ENCODE data around the gene DENND2C. TPM values are rescaled to one million over a fixed set of nuclear protein-coding genes. Genes with fewer than 3 reads are reported as not detected.

DENND2C gene
- total and polyA plus RNA-seq, 12 donors: 1.3 to 5.2 (median 3.3) TPM

- no peaks in the 10 kb centered on the region for H3K36me3 ChIP-seq
- no peaks in the 10 kb centered on the region for H3K9me3 ChIP-seq
- H3K4me3 ChIP-seq: no peak overlapping the region
- DNase-seq: no peak
- no peaks in the 10 kb centered on the region for H3K4me1 ChIP-seq
- WGBS, 2 donors: 89 to 91% methylated on average over 7 of the region's 7 CpGs
- no peaks in the 10 kb centered on the region for H3K27me3 ChIP-seq
- intact Hi-C loops (cut with DNase I): no loop called here
- TF ChIP-seq CTCF (IDR thresholded peaks at IDR 0.05): no peak
- no peak overlapping the region for H3K27ac ChIP-seq
- ATAC-seq: no peak
Observed at GRCh38 chr1:114536043-114536442, 133.8 kb downstream of the DENND2C start.

GRCh38 chr1:114535401-114535800 lies 134.4 kb downstream of the DENND2C start:
- 65 to 67% methylated on average over 1 of the region's 1 CpG for WGBS, 2 donors
- Histone ChIP-seq H3K9me3 (no peaks in the 10 kb centered on the region), H3K27ac (no peak overlapping the region), H3K4me3 (no peak overlapping the region), H3K27me3 (no peaks in the 10 kb centered on the region), H3K4me1 (no peaks in the 10 kb centered on the region), H3K36me3 (no peaks in the 10 kb centered on the region)
- intact Hi-C loops (cut with DNase I): no loop called here
- DNase-seq (no peak), ATAC-seq (no peak)
- TF ChIP-seq CTCF (IDR thresholded peaks at IDR 0.05): no peak

Other genes with a start within 250 kb of the DENND2C start
- 10 to 100 TPM; 13.6 to 28.7 (median 21.4) TPM for gene TRIM33, start 158.8 kb downstream of the DENND2C start, total RNA-seq
- gene TRIM33, start 158.8 kb downstream of the DENND2C start, polyA plus RNA-seq: 10 to 100 TPM in 1 of 2 donors, 1 to 10 TPM in 1; 3.5 to 13.2 TPM
- 10 to 100 TPM; 26.9 to 52.6 (median 36.4) TPM for gene BCAS2, start 88.4 kb downstream of the DENND2C start, total RNA-seq
- gene BCAS2, start 88.4 kb downstream of the DENND2C start, polyA plus RNA-seq: 10 to 100 TPM in 1 of 2 donors, 1 to 10 TPM in 1; 9.6 to 35.5 TPM
- gene AMPD1, start 25.5 kb upstream of the DENND2C start, total RNA-seq: under 1 TPM in 1 of 10 donors, not detected in 9; 0.59 TPM
- gene AMPD1, start 25.5 kb upstream of the DENND2C start, polyA plus RNA-seq: not detected
- 10 to 100 TPM in 2 of 10 donors, 1 to 10 TPM in 8; 6.2 to 17.2 (median 8.6) TPM for gene NRAS, start 46.7 kb upstream of the DENND2C start, total RNA-seq
- gene NRAS, start 46.7 kb upstream of the DENND2C start, polyA plus RNA-seq: 10 to 100 TPM in 1 of 2 donors, 1 to 10 TPM in 1; 6.2 to 10.0 TPM
- gene CSDE1, start 87.9 kb upstream of the DENND2C start, total RNA-seq: 1,000 to 10,000 TPM in 1 of 10 donors, 100 to 1,000 TPM in 9; 720 to 1,012 (median 916) TPM
- 100 to 1,000 TPM; 137 to 233 TPM for gene CSDE1, start 87.9 kb upstream of the DENND2C start, polyA plus RNA-seq
- 10 to 100 TPM; 20.8 to 38.2 (median 31.3) TPM for gene SIKE1, start 110.6 kb upstream of the DENND2C start, total RNA-seq
- 10 to 100 TPM; 26.6 to 32.6 TPM for gene SIKE1, start 110.6 kb upstream of the DENND2C start, polyA plus RNA-seq
- gene SYCP1, start 184.8 kb upstream of the DENND2C start, total RNA-seq: not detected
- gene SYCP1, start 184.8 kb upstream of the DENND2C start, polyA plus RNA-seq: not detected

Measured in heart right ventricle (tissue), 16 donors.